K562 (cell line): ENCODE data around the gene CNTN4. TPM values are rescaled to one million over a fixed set of nuclear protein-coding genes. Genes with fewer than 3 reads are reported as not detected.

ENCODE experiments used
- ATAC-seq: fragments of 200-7000 bp; cut with Tn5 transposase; 3 replicates; pipeline ENCODE4 v1.9.1; 2020; ENCODE audit warnings: moderate library complexity
- BruUV-seq: library from RNA; stranded (reverse); fragments of 400-500 nt; replicated peaks from 2 replicates; lab custom pipeline; 2021; lab: Mats Ljungman, UMichigan
- CTCF ChIA-PET: fragments of 300-600 bp; formaldehyde crosslinking; extraction: SDS; loops from one replicate; lab custom pipeline; 2021; ENCODE audit warnings: low intra/inter-chr PET ratio; lab: Yijun Ruan, JAX
- POLR2A ChIA-PET: fragments of 300-600, 350-650 bp; sonication (Branson Sonifier 250); formaldehyde crosslinking; extraction: SDS; loops from one replicate; lab custom pipeline; 2021; ENCODE audit warnings: antibody characterized with exemption, inconsistent platforms; lab: Yijun Ruan, JAX
- DNase-seq, 4 experiments: peaks; one replicate each; pipeline versions ENCODE4 v3.0.0 to v3.0.0-alpha.2; 2011 to 2018; ENCODE audit warnings: low spot score in 3 of 4, mixed read lengths in 3 of 4; ENCODE audit errors: extremely low read depth in 1 of 4
- FAIRE-seq: peaks from 2 replicates; lab custom pipeline; 2011; peaks lifted over from hg19 to GRCh38; lab: Jason Lieb, UNC
- H2AFZ ChIP-seq: 2 replicates; pipeline ENCODE4 v1.6.0; 2011; ENCODE audit warnings: low read depth, low read length, control low read depth, inconsistent platforms
- H3K27ac ChIP-seq: fragments of 200-600 bp; 3 replicates; pipeline ENCODE4 v1.8.0; 2011; ENCODE audit warnings: low read depth, mild to moderate bottlenecking, control low read depth, inconsistent platforms, low read length, moderate library complexity, mixed read lengths; ENCODE audit errors: extremely low read depth
- H3K27me3 ChIP-seq, 2 experiments: fragments of 300-600 bp in 1 of 2; 2 replicates in 1 of 2; 3 replicates in 1 of 2; pipeline versions ENCODE4 v1.6.0 to v1.8.0; 2011; ENCODE audit warnings: inconsistent platforms in 2 of 2, low read length in 2 of 2, mild to moderate bottlenecking in 1 of 2, mixed read lengths in 1 of 2, moderate library complexity in 1 of 2; ENCODE audit not compliant: control insufficient read depth in 2 of 2, insufficient read depth in 2 of 2
- H3K36me3 ChIP-seq: fragments of 300-600 bp; 3 replicates; pipeline ENCODE4 v1.8.0; 2011; ENCODE audit warnings: mild to moderate bottlenecking, low read length, inconsistent platforms; ENCODE audit not compliant: control insufficient read depth, insufficient read depth
- H3K4me1 ChIP-seq, 2 experiments: fragments of 200-600 bp in 1 of 2; replicated peaks in 1 of 2; 2 replicates in 1 of 2; 3 replicates in 1 of 2; pipeline versions ENCODE4 v1.5.1 to v1.8.0; 2011; ENCODE audit warnings: inconsistent platforms in 2 of 2, low read length in 2 of 2, mild to moderate bottlenecking in 1 of 2, mixed read lengths in 1 of 2, moderate library complexity in 1 of 2; ENCODE audit not compliant: control insufficient read depth in 2 of 2, insufficient read depth in 2 of 2
- H3K4me2 ChIP-seq: 2 replicates; pipeline ENCODE4 v1.6.1; 2011; ENCODE audit warnings: low read length, control low read depth, inconsistent platforms, mixed read lengths; ENCODE audit not compliant: insufficient read depth
- H3K4me3 ChIP-seq: fragments of 200-600 bp; sonication (generic), shearing (Covaris generic); 2 replicates; pipeline ENCODE4 v1.5.1; 2016; ENCODE audit warnings: control low read depth, inconsistent platforms
- H3K79me2 ChIP-seq: fragments of 200-600 bp; 3 replicates; pipeline ENCODE4 v1.8.0; 2011; ENCODE audit warnings: low read length, inconsistent platforms; ENCODE audit not compliant: control insufficient read depth, insufficient read depth
- H3K9ac ChIP-seq, 2 experiments: 2 replicates each; pipeline versions ENCODE4 v1.6.0 to v1.6.1; 2011; ENCODE audit warnings: low read depth in 2 of 2, low read length in 2 of 2, control low read depth in 1 of 2, inconsistent platforms in 1 of 2, mild to moderate bottlenecking in 1 of 2, mixed read lengths in 1 of 2; ENCODE audit not compliant: insufficient read depth in 1 of 2
- H3K9me1 ChIP-seq: one replicate; pipeline ENCODE4 v1.6.0; 2011; ENCODE audit warnings: inconsistent platforms, mild to moderate bottlenecking, low read length, moderate library complexity; ENCODE audit not compliant: control insufficient read depth, insufficient read depth
- H3K9me3 ChIP-seq: replicated peaks from 2 replicates; pipeline ENCODE4 v1.5.1; 2011; ENCODE audit warnings: low read depth, low read length, inconsistent platforms; ENCODE audit not compliant: control insufficient read depth, insufficient read depth
- H4K20me1 ChIP-seq: replicated peaks from 2 replicates; pipeline ENCODE4 v1.6.1; 2011; ENCODE audit warnings: low read length, inconsistent platforms, mixed read lengths; ENCODE audit not compliant: control insufficient read depth, insufficient read depth
- ARID2 ChIP-seq: fragments of 450-650 bp; IDR thresholded peaks from 2 replicates; pipeline ENCODE4 v1.6.1; 2017; ENCODE audit warnings: antibody characterized with exemption, mild to moderate bottlenecking
- ELK1 ChIP-seq: sonication (generic); formaldehyde crosslinking; IDR thresholded peaks from 2 replicates; pipeline ENCODE4 v1.8.1; 2022; ENCODE audit warnings: missing genetic modification reagents
- RFX7 ChIP-seq: fragments of 250-450 bp; sonication (Bioruptor Pico); IDR thresholded peaks from 2 replicates; pipeline ENCODE4 v1.5.1; 2021; ENCODE audit warnings: mild to moderate bottlenecking
- WGBS: fragments of 100-300 bp; shearing (Covaris generic); methylation state at CpG from one replicate; pipeline ENCODE4 v1.1.6; 2016; ENCODE audit warnings: low coverage, mixed read lengths; ENCODE audit not compliant: insufficient coverage; ENCODE audit errors: missing lambda C conversion rate; 5-methylcytosine and 5-hydroxymethylcytosine counted together
- in situ Hi-C: fragments of 300-500 bp; cut with MboI; formaldehyde crosslinking; loops from 4 replicates; pipeline ENCODE4 v1.15.0; 2018; ENCODE audit warnings: inconsistent platforms, mixed read lengths
- intact Hi-C: fragments of 100-400 bp; cut with micrococcal nuclease; formaldehyde crosslinking; loops from 2 replicates; pipeline ENCODE4 v1.14.2; 2022
- polyA plus RNA-seq, 8 experiments: library from polyadenylated mRNA; depleted of rRNA in 4 of 8; stranded (reverse) in 5 of 8; unstranded in 3 of 8; fragments of >200 nt; fragmentation: Nextera tagmentation in 2 of 8; fragmentation: Illumina TruSeq in 1 of 8; extraction: Ambion mirVana in 2 of 8; extraction: Trizol in 1 of 8; gene quantifications; 2 replicates each; pipeline versions ENCODE4 v1.2.1 to v1.2.3, GENCODE V29; 2011 to 2014; ENCODE audit warnings: inconsistent platforms in 1 of 8, missing spikeins in 1 of 8
- total RNA-seq, 7 experiments: library from RNA; depleted of rRNA in 6 of 7; stranded (reverse); fragments of >200 nt in 6 of 7; fragmentation: Illumina TruSeq in 2 of 7; extraction: Trizol in 2 of 7; gene quantifications; 2 replicates each; pipeline versions ENCODE4 v1.2.1 to v1.2.3, GENCODE V29; 2011 to 2021; ENCODE audit warnings: low replicate concordance in 1 of 7
- TF ChIP-seq, protein P1 (sequence below): sonication (generic); formaldehyde crosslinking; IDR thresholded peaks from 2 replicates; pipeline ENCODE4 v1.8.0; 2022; ENCODE audit warnings: mild to moderate bottlenecking, missing genetic modification reagents

The CNTN4 gene
- total and polyA plus RNA-seq, 9 of the 15 experiments (the other 6 are each of a cell fraction or from before 2014, with no cell fraction given), result not detected

DNA sequence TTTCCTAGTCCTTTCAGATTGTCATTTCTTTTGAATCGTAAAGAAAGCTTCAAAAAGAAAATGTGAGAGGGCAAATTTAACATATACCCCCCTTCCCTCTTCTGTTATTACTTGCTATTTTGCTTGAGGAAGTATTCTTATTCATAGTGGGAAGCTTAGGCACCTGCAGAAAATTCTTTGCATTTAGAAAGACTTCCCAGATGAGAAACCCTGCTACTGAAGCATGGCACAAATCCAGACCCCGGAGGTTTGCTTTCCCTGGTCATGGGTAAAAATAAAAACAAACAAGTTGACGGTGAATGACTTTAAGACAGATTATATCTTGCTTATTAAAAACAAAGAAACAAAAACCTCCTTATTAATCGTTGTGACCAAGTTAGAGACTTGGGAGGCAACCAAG lies 917.6 kb downstream of the CNTN4 start:
- DNase-seq, result no peak

More for the DNA sequence above, 917.6 kb downstream of the CNTN4 start:
- Histone ChIP-seq H3K27ac (no peak overlapping the region), H3K9me3 (no peaks in the 10 kb centered on the region)
- in situ Hi-C loops, result no loop called here
- FAIRE-seq, result no peak
- no peak for TF ChIP-seq ARID2
- no peak for TF ChIP-seq RFX7 (CRISPR knock-in tag)
- TF ChIP-seq ELK1, result no peak
- TF ChIP-seq, protein P1, sequence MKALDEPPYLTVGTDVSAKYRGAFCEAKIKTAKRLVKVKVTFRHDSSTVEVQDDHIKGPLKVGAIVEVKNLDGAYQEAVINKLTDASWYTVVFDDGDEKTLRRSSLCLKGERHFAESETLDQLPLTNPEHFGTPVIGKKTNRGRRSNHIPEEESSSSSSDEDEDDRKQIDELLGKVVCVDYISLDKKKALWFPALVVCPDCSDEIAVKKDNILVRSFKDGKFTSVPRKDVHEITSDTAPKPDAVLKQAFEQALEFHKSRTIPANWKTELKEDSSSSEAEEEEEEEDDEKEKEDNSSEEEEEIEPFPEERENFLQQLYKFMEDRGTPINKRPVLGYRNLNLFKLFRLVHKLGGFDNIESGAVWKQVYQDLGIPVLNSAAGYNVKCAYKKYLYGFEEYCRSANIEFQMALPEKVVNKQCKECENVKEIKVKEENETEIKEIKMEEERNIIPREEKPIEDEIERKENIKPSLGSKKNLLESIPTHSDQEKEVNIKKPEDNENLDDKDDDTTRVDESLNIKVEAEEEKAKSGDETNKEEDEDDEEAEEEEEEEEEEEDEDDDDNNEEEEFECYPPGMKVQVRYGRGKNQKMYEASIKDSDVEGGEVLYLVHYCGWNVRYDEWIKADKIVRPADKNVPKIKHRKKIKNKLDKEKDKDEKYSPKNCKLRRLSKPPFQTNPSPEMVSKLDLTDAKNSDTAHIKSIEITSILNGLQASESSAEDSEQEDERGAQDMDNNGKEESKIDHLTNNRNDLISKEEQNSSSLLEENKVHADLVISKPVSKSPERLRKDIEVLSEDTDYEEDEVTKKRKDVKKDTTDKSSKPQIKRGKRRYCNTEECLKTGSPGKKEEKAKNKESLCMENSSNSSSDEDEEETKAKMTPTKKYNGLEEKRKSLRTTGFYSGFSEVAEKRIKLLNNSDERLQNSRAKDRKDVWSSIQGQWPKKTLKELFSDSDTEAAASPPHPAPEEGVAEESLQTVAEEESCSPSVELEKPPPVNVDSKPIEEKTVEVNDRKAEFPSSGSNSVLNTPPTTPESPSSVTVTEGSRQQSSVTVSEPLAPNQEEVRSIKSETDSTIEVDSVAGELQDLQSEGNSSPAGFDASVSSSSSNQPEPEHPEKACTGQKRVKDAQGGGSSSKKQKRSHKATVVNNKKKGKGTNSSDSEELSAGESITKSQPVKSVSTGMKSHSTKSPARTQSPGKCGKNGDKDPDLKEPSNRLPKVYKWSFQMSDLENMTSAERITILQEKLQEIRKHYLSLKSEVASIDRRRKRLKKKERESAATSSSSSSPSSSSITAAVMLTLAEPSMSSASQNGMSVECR (CRISPR knock-in tag), result no peak
- TF ChIP-seq, all 486 proteins: peak for 0
- Histone ChIP-seq H4K20me1 (no peaks in the 10 kb centered on the region), H3K9me1 (no peaks in the 10 kb centered on the region), H3K4me2 (no peak overlapping the region), H3K4me1 (no peaks in the 10 kb centered on the region), H3K9ac (no peak overlapping the region), H3K27me3 (no peaks in the 10 kb centered on the region), H2AFZ (no peak overlapping the region), H3K79me2 (no peaks in the 10 kb centered on the region), H3K4me3 (no peak overlapping the region), H3K36me3 (no peaks in the 10 kb centered on the region)
- no TSS peak for BruUV-seq
- no peak for ATAC-seq
- intact Hi-C loops, result no loop called here
- CTCF ChIA-PET, result interaction anchor here (0.6 to 0.9 kb wide), 2 partner anchors 811 to 1934 kb away, joined by 3 to 4 read pairs; no protein-coding TSS in a partner anchor
- POLR2A ChIA-PET, result no interaction called here
- WGBS, result 0% methylated on average over 4 of the region's 4 CpGs
